Fibroblast of villous mesenchyme (primary cell): ENCODE results near the gene CCDC88A. TPM values are rescaled to one million over a fixed set of nuclear protein-coding genes. Genes with fewer than 3 reads are reported as not detected.
"Not testable (repeated sequence)": the region's sequence is repeated elsewhere in the genome, so short reads cannot be mapped to it uniquely, and the experiment has no call there.

Experiments used
- DNase-seq: peaks from one replicate; pipeline ENCODE4 v3.0.0-alpha.2; 2010; ENCODE audit warnings: low read depth
- H3K4me3 ChIP-seq: 2 replicates; pipeline ENCODE4 v1.5.1; 2011; ENCODE audit warnings: low read depth, mild to moderate bottlenecking, low read length
- total RNA-seq: library from RNA; depleted of rRNA; stranded (reverse); fragments of >200 nt; gene quantifications from 2 replicates; pipeline ENCODE4 v1.2.3, GENCODE V29; 2012
- TF ChIP-seq, protein P1 (sequence below): IDR thresholded peaks from 2 replicates; pipeline ENCODE4 v1.5.1; 2012; ENCODE audit warnings: low read depth, mild to moderate bottlenecking, low read length; ENCODE audit not compliant: insufficient read depth

Gene CCDC88A
- total RNA-seq, 1 donor = 70.8 TPM

DNA sequence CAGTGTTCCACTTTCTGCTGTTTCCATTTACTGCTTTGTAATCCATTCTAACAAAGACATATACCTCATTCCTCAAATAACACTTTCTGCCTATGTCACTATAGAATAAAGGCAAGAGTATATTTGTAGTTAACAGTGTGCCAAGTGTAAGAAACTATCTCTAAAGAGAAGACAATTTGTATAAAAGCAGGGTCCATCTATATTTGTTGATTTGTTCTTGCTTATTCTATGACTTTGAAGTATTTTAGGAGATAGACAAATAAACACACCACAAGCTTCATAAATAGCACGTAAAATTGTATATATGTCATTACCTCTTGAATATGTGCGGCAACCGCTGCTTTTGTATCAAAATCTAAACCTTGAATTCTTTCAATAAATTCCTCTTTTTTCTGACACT is 56.0 kb downstream of the CCDC88A start:
- no peak for DNase-seq
- TF ChIP-seq, protein P1, sequence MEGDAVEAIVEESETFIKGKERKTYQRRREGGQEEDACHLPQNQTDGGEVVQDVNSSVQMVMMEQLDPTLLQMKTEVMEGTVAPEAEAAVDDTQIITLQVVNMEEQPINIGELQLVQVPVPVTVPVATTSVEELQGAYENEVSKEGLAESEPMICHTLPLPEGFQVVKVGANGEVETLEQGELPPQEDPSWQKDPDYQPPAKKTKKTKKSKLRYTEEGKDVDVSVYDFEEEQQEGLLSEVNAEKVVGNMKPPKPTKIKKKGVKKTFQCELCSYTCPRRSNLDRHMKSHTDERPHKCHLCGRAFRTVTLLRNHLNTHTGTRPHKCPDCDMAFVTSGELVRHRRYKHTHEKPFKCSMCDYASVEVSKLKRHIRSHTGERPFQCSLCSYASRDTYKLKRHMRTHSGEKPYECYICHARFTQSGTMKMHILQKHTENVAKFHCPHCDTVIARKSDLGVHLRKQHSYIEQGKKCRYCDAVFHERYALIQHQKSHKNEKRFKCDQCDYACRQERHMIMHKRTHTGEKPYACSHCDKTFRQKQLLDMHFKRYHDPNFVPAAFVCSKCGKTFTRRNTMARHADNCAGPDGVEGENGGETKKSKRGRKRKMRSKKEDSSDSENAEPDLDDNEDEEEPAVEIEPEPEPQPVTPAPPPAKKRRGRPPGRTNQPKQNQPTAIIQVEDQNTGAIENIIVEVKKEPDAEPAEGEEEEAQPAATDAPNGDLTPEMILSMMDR = no peak
- H3K4me3 ChIP-seq = no peak overlapping the region

DNA sequence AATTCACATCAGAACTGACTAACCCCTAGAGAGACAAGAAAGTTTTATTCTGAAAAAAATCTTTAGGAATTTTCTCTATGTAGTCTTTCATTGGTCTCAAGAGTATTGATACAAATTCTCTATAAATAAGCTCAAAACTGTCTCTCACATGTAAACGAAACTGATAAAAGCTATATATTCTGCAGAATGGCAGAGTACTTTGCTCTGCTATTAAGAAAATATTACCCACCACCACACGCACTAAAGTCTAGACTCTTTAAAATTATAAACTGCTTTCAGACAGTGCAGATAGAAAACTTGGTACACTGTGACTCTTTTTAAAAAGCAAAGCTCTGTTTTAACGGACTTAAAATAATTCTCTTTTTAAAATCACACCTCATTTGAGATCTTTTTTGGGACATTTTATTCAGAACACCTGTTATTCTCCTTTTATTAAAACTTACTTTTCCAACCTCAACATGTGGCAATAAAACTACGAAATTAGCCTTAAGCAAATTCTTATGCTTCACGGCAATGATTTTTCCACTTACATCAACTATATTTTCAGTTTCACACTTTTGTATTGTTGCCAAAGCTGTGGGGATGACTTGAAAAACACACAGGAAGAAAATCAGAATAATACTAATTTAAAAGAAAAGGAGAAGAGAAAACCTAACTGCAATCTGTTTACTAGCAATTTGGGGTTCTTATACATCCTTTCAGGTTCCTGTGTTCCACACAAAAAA is 58.0 kb downstream of the CCDC88A start:
- H3K4me3 ChIP-seq = no peak overlapping the region
- no peak for DNase-seq
- TF ChIP-seq, protein P1 = no peak

DNA sequence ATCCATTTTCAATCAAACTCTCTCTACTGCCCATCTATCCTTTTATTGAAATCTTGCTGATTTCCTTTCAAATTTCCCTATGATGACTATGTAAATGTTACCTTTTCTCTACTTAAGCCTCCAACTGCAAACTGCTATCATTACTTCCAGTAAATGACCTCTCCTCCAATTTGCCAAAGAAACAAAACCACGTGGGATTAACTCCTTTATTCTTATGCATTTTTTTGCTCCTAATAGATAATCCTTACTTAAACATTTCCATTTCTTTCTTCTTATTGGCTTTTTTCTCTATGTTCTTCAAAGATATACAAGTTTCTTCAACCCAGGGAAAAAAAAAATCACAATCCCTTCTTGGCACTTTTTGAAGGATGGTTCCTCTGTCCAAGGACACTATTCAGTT is 61.2 kb downstream of the CCDC88A start:
- no peak overlapping the region for H3K4me3 ChIP-seq
- no peak for DNase-seq
- TF ChIP-seq, protein P1 = no peak

DNA sequence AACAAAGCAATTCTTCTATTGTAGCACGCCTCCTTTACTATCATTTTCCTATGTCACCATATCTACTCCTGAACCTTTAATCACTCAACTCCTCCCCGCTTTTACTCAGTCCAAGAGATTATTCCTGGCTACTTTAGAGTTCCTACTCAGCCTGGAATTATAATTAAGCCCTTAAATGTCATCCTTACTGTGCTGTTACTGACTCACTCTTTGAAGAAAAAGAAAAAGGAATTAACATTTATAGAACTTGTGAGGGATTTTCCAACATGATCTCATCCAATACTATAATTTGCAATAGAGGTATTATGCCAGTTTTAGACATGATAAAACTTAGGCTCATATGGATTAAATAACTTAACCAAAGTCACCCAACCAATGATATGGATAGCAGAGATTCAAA is 61.7 kb downstream of the CCDC88A start:
- no peak overlapping the region for H3K4me3 ChIP-seq
- no peak for DNase-seq
- TF ChIP-seq, protein P1 = no peak

DNA sequence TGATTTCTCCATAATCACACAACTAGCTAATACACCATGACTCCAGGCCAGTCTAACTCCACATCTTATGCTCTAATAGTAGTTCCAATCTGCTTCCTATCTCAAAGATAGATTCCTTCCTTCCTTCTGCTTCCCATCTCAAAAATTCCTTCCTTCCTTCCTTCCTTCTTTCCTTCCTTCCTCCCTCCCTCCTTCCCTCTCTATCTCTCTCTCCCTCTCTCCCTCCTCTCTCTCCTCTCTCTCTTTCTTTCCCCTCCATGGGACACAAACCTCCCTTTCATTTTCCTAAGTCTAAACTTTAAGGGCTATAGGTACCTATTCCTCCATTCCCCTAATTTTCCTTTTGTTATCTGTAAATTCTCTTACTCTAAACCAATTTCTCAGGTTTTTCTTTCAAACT is 62.5 kb downstream of the CCDC88A start:
- DNase-seq = no peak
- TF ChIP-seq, protein P1 = no peak
- H3K4me3 ChIP-seq = no peak overlapping the region

DNA sequence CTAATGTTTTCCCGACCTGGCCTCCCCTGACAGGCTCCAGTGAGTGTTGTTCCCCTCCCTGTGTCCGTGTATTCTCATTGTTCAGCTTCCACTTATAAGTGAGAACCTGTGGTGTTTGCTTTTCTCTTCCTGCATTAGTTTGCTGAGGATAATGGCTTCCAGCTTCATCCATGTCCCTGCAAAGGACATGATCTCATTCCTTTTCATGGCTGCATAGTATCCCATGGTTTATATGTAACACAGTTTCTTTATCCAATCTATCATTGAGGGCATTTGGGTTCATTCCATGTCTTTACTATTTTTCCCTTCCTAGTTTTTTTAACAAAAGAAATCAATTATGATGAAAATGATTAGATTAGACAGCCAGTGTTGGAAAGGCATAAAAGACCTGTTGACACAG is 63.5 kb downstream of the CCDC88A start:
- not testable (repeated sequence) for H3K4me3 ChIP-seq, DNase-seq

DNA sequence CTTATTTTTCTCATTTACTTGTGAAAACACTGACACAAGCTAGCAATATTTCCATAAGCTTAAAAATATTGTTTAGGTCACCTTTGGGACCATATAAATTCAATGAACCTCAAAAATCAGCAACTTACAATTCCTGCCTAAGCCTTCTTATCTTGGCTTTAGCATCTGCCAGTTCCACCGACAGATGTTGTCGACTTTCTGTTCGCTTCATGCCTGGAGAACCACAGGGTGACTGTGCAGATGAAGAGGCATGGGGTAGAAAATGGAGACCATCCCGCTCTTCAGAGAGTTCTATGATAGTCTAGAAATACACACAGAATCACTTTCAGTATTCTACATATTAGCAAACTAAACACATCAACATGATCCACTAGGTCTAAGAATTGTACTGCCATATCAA is 64.2 kb downstream of the CCDC88A start:
- no peak overlapping the region for H3K4me3 ChIP-seq
- no peak for DNase-seq
- TF ChIP-seq, protein P1 = no peak
